Subcutaneous adipose tissue (tissue), 4 donors: ENCODE results near the gene TSC22D2. TPM values are rescaled to one million over a fixed set of nuclear protein-coding genes. Genes with fewer than 3 reads are reported as not detected.

ENCODE experiments used
- CTCF ChIP-seq: fragments of 450-650 bp; IDR thresholded peaks from one replicate; pipeline ENCODE4 v1.5.1; 2016; ENCODE audit warnings: low read depth, mild to moderate bottlenecking, control low read depth, antibody characterized with exemption, moderate library complexity
- total RNA-seq, 4 donors: library from RNA; depleted of rRNA; stranded (reverse); fragments of >200 nt; gene quantifications; one replicate each; pipeline ENCODE4 v1.1.0, GENCODE V29; 2016

The TSC22D2 gene
- total RNA-seq, 4 donors from 2014 or later = 11.2 to 36.5 (median 18.0) TPM

DNA sequence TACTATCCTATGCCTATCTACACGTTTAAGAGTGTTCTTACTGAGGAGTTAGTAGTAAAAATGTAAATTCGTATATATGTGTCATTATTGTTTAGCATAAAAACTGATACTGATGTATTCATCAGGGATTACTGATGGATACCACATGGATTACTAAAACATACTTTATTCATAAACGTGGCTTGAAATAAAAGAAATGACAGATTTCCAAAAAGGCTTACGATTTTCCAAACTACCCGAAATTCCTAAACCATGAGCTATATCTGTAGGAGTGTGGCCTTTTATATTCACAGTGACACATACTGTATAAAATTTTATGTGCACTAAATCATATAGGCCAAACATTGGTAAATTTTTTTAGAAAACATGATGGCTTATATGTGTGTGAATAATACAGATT lies 6.9 kb downstream of the TSC22D2 start:
- no peak for TF ChIP-seq CTCF

DNA sequence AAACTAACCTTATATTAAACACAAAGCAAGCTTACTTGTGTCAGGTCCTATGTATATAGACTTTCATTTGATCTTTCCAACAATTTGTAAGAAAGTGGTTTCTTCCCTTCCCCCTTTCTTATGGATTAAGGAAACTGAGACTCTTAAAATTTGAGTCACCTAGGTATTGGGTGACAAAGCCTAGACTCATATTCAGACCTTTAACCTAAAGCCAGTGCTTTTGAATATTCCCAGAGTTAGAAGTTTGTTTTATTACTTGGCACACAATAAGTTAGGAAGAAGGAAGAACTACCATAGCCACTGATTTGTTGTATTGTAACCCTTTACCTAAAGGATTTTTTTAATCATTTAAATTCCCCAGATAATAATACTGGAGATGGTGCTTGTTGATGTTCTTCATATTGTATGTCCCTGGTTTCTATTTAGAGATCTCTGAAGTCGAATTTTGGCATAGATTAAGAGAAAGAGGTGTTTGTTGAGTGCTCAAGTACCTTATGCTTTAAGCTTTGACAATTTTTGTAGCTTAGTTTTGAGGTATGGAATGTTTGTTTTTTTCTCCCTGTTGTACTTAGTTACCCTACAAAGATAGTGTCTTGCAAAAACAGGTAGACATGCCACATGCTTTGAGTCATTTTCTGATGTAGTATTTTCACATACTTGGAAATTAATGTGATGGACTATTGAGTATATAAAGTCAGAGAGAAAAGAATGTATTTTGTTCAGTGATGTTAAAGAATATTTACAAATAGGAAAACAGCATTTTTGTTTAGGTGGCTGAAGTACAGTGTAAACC lies 11.2 kb downstream of the TSC22D2 start:
- TF ChIP-seq CTCF = no peak

DNA sequence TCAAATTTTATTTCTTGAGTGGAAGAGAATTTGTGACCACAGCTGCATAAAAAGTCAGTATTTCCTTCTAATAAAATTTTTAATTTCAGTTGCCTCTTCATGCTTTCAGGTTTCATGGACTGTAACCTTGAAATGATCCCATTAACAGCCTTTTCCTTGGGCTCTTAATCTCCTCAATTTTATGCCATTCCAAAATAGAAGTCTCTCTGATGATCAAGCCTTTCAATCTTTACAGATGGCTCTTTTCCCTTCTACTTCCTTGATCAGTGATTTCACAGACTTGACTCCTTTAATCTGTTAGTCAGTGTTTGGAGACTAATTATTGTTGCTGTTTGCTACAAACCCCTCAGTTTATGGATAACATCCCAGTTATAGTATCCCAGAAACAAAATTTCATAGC lies 11.9 kb downstream of the TSC22D2 start:
- TF ChIP-seq CTCF = no peak

- TF ChIP-seq CTCF = no peak
Measured at GRCh38 chr3:150421256-150421655, 13.2 kb downstream of the TSC22D2 start.

DNA sequence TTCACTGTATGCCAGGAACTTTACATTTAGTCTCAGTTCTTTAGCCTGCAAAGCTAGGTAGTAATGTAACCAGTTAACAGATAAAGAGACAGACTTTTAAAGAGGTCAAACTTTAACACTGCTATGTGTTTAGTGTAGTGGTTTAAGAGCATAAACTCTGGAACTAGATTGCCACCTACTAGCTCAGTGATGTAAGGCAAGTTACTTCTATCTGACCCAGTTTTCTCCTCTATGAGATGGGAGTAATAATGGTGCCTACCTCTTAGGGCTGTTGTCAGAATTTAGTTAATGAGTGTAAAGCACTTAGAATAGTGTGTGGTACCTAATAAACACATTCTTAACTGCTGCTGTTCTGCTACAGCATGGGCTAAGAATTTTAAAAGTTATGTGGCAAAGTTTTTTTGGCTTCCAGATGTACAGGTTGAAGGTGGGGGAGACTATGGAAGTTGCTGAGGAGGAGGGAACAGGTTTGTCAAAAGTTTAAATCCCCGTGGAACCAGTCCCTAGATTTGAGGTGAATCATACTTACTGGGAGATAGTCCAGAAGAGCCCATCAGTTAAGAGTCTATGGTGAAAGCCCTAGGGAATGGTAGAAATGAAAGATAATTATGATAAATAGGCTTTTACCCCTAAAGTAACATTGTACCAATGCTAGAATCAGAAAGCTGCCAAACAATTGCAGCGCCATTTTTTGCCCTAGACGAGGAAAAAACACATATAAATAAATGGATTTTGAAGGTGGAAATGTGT lies 13.9 kb downstream of the TSC22D2 start:
- no peak for TF ChIP-seq CTCF

DNA sequence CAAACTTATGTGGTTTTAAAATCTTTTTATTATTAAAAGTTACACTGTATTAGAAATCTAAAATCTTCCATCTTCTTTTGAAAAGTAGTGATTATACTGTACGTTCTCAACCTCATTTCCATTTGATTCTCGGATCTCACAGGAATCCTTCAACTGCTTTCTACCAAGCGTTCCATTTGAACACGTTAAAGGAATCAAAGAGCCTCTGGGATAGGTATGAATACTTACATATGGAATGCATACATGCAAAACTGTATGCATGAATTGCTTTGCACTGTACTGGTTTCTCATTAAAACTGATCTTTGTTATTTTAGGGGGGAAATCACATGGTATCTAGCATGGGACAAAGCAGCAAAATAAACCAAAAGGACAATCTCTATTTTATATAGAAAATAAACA lies 14.8 kb downstream of the TSC22D2 start:
- TF ChIP-seq CTCF = no peak

- no peak for TF ChIP-seq CTCF
Measured at GRCh38 chr3:150423761-150424160, 15.7 kb downstream of the TSC22D2 start.
